K562 (cell line): Measurements from ENCODE around the gene AGPAT4. TPM values are rescaled to one million over a fixed set of nuclear protein-coding genes. Genes with fewer than 3 reads are reported as not detected.

Experiments
- CAMTA2 ChIP-seq: fragments of 250-450 bp; sonication (Bioruptor Pico); conservative IDR thresholded peaks from 2 replicates; pipeline ENCODE4 v1.5.1; 2022
- DMBX1 ChIP-seq: fragments of 250-450 bp; sonication (Bioruptor Pico); IDR thresholded peaks from 2 replicates; pipeline ENCODE4 v1.8.0; 2022; ENCODE audit warnings: inconsistent platforms, mild to moderate bottlenecking, moderate library complexity, borderline replicate concordance
- HCFC1 ChIP-seq: IDR thresholded peaks from 2 replicates; pipeline ENCODE4 v1.6.1; 2012; ENCODE audit warnings: low read depth, low read length, improper control_type of control experiment
- MCM7 ChIP-seq, 2 experiments: fragments of 450-650 bp; IDR thresholded peaks; 2 replicates each; pipeline ENCODE4 v1.6.1; 2016 to 2018
- NCOR1 ChIP-seq: fragments of 450-650 bp; IDR thresholded peaks from 2 replicates; pipeline ENCODE4 v1.6.1; 2016; ENCODE audit warnings: mild to moderate bottlenecking, moderate library complexity
- NFIX ChIP-seq: fragments of 250-450 bp; sonication (Bioruptor Pico); IDR thresholded peaks from 2 replicates; pipeline ENCODE4 v1.4.0; 2020; ENCODE audit warnings: low read depth, mild to moderate bottlenecking, moderate library complexity
- NR2C2 ChIP-seq, 2 experiments: fragments of 200-800 bp in 1 of 2; sonication (Bioruptor generic) in 1 of 2; sonication (generic) in 1 of 2; formaldehyde crosslinking in 1 of 2; IDR thresholded peaks; 2 replicates each; pipeline versions ENCODE4 v1.6.1 to v1.8.0; 2016 to 2022; ENCODE audit warnings: mild to moderate bottlenecking in 1 of 2, missing compliant biosample characterization in 1 of 2, missing genetic modification characterization in 1 of 2, missing genetic modification reagents in 1 of 2
- OTX1 ChIP-seq: fragments of 450-650 bp; formaldehyde crosslinking; IDR thresholded peaks from 2 replicates; pipeline ENCODE4 v1.4.0; 2022; ENCODE audit warnings: mild to moderate bottlenecking
- PHF21A ChIP-seq: fragments of 450-650 bp; IDR thresholded peaks from 2 replicates; pipeline ENCODE4 v1.6.1; 2017; ENCODE audit warnings: low read depth, borderline replicate concordance
- POLR2AphosphoS5 ChIP-seq: IDR thresholded peaks from 2 replicates; pipeline ENCODE4 v1.6.1; 2011; ENCODE audit warnings: mild to moderate bottlenecking, low read depth, low read length, moderate library complexity; ENCODE audit not compliant: control insufficient read depth, insufficient read depth
- SMAD4 ChIP-seq: fragments of 250-450 bp; sonication (Bioruptor Pico); conservative IDR thresholded peaks from 2 replicates; pipeline ENCODE4 v1.8.0; 2021; ENCODE audit warnings: inconsistent platforms, mild to moderate bottlenecking, moderate library complexity
- STAG1 ChIP-seq: sonication (generic); formaldehyde crosslinking; IDR thresholded peaks from 2 replicates; pipeline ENCODE4 v1.5.0; 2020; ENCODE audit warnings: missing genetic modification reagents, borderline replicate concordance
- ZNF224 ChIP-seq: sonication (generic); formaldehyde crosslinking; IDR thresholded peaks from 2 replicates; pipeline ENCODE4 v1.8.0; 2022; ENCODE audit warnings: mild to moderate bottlenecking, missing genetic modification reagents
- polyA plus RNA-seq, 8 experiments: library from polyadenylated mRNA; depleted of rRNA in 4 of 8; stranded (reverse) in 5 of 8; unstranded in 3 of 8; fragments of >200 nt; fragmentation: Nextera tagmentation in 2 of 8; fragmentation: Illumina TruSeq in 1 of 8; extraction: Ambion mirVana in 2 of 8; extraction: Trizol in 1 of 8; gene quantifications; 2 replicates each; pipeline versions ENCODE4 v1.2.1 to v1.2.3, GENCODE V29; 2011 to 2014; ENCODE audit warnings: inconsistent platforms in 1 of 8, missing spikeins in 1 of 8
- total RNA-seq, 7 experiments: library from RNA; depleted of rRNA in 6 of 7; stranded (reverse); fragments of >200 nt in 6 of 7; fragmentation: Illumina TruSeq in 2 of 7; extraction: Trizol in 2 of 7; gene quantifications; 2 replicates each; pipeline versions ENCODE4 v1.2.1 to v1.2.3, GENCODE V29; 2011 to 2021; ENCODE audit warnings: low replicate concordance in 1 of 7
- TF ChIP-seq, protein P1 (sequence below): fragments of 250-450 bp; sonication (Bioruptor Pico); IDR thresholded peaks from 2 replicates; pipeline ENCODE4 v1.4.0; 2020; ENCODE audit warnings: mild to moderate bottlenecking, moderate library complexity
- TF ChIP-seq, protein P2 (sequence below): sonication (generic); formaldehyde crosslinking; IDR thresholded peaks from 2 replicates; pipeline ENCODE4 v1.8.0; 2023; ENCODE audit warnings: mild to moderate bottlenecking, missing genetic modification reagents
- TF ChIP-seq, protein P3 (sequence below): fragments of 450-650 bp; formaldehyde crosslinking; IDR thresholded peaks from 2 replicates; pipeline ENCODE4 v1.4.0; 2022; ENCODE audit warnings: missing genetic modification characterization
- TF ChIP-seq, protein P4 (sequence below): conservative IDR thresholded peaks from 2 replicates; pipeline ENCODE4 v1.6.1; 2011; ENCODE audit warnings: low read depth, mild to moderate bottlenecking, low read length; ENCODE audit not compliant: control insufficient read depth

AGPAT4 gene
- total and polyA plus RNA-seq, 9 of the 15 experiments (the other 6 are each of a cell fraction or from before 2014, with no cell fraction given): 2.2 to 15.0 (median 5.7) TPM

DNA sequence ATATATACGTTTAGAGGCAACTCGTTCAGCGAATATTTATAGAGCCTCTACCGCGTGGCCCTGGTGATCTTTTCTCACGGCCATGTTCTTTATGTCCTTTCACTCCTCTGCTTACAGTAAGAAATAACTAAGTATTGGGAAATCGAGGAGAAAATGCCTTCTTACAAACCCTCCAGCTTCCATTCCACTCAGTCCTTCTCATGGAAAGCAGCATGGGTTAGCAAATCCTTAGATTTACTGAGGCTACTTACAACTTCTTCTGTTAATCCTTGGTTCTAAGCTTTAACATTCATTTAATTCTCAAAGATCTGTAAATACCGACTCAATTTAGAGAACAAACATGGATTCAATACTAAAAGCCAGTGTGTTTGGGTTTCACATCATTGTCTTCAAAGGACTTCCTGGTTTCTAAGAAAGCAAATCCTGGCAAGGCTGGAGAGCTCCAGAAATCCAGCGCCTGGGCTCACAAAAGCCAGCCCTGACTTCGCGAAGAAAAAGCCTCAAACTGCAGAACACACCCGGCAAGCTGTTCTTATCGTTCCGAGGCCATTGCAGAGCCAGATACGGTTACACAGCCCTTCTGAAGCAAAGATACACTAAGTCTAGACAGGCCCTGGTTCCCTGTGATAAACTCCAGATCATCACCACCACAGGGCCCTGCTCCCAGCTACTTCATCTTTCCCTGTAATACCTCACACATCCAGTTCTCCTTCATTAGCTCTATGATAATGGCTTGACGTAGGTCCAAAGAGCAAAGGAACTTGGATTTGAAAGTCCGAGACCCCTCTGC, 19.2 kb downstream of the AGPAT4 start (continued):
- TF ChIP-seq, protein P1, sequence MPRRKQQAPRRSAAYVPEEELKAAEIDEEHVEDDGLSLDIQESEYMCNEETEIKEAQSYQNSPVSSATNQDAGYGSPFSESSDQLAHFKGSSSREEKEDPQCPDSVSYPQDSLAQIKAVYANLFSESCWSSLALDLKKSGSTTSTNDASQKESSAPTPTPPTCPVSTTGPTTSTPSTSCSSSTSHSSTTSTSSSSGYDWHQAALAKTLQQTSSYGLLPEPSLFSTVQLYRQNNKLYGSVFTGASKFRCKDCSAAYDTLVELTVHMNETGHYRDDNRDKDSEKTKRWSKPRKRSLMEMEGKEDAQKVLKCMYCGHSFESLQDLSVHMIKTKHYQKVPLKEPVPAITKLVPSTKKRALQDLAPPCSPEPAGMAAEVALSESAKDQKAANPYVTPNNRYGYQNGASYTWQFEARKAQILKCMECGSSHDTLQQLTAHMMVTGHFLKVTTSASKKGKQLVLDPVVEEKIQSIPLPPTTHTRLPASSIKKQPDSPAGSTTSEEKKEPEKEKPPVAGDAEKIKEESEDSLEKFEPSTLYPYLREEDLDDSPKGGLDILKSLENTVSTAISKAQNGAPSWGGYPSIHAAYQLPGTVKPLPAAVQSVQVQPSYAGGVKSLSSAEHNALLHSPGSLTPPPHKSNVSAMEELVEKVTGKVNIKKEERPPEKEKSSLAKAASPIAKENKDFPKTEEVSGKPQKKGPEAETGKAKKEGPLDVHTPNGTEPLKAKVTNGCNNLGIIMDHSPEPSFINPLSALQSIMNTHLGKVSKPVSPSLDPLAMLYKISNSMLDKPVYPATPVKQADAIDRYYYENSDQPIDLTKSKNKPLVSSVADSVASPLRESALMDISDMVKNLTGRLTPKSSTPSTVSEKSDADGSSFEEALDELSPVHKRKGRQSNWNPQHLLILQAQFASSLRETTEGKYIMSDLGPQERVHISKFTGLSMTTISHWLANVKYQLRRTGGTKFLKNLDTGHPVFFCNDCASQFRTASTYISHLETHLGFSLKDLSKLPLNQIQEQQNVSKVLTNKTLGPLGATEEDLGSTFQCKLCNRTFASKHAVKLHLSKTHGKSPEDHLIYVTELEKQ (CRISPR knock-in tag): no peak
- TF ChIP-seq SMAD4 (peak; percentile 100), ZNF224 (CRISPR knock-in tag) (no peak), OTX1 (no peak), MCM7 (IDR thresholded peaks at IDR 0.05) (no peak), STAG1 (CRISPR knock-in tag) (no peak), HCFC1 (peak; percentile 35; the same call in 1 of the 2 replicates), PHF21A (no peak; the same call in 1 of the 2 replicates), NR2C2 (CRISPR knock-in tag; IDR thresholded peaks at IDR 0.05) (no peak), NR2C2 (tag; IDR thresholded peaks at IDR 0.05) (peak; percentile 53; the same call in 1 of the 2 replicates), NFIX (CRISPR knock-in tag) (no peak), CAMTA2 (CRISPR knock-in tag) (no peak), POLR2AphosphoS5 (peak; percentile 100), NCOR1 (peak; percentile 100), DMBX1 (CRISPR knock-in tag) (peak; percentile 96)
- TF ChIP-seq, protein P2, sequence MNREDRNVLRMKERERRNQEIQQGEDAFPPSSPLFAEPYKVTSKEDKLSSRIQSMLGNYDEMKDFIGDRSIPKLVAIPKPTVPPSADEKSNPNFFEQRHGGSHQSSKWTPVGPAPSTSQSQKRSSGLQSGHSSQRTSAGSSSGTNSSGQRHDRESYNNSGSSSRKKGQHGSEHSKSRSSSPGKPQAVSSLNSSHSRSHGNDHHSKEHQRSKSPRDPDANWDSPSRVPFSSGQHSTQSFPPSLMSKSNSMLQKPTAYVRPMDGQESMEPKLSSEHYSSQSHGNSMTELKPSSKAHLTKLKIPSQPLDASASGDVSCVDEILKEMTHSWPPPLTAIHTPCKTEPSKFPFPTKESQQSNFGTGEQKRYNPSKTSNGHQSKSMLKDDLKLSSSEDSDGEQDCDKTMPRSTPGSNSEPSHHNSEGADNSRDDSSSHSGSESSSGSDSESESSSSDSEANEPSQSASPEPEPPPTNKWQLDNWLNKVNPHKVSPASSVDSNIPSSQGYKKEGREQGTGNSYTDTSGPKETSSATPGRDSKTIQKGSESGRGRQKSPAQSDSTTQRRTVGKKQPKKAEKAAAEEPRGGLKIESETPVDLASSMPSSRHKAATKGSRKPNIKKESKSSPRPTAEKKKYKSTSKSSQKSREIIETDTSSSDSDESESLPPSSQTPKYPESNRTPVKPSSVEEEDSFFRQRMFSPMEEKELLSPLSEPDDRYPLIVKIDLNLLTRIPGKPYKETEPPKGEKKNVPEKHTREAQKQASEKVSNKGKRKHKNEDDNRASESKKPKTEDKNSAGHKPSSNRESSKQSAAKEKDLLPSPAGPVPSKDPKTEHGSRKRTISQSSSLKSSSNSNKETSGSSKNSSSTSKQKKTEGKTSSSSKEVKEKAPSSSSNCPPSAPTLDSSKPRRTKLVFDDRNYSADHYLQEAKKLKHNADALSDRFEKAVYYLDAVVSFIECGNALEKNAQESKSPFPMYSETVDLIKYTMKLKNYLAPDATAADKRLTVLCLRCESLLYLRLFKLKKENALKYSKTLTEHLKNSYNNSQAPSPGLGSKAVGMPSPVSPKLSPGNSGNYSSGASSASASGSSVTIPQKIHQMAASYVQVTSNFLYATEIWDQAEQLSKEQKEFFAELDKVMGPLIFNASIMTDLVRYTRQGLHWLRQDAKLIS (CRISPR knock-in tag): 0 out of 2 replicates have a peak, but pooled peaks have one; percentile 30
- TF ChIP-seq, protein P3, sequence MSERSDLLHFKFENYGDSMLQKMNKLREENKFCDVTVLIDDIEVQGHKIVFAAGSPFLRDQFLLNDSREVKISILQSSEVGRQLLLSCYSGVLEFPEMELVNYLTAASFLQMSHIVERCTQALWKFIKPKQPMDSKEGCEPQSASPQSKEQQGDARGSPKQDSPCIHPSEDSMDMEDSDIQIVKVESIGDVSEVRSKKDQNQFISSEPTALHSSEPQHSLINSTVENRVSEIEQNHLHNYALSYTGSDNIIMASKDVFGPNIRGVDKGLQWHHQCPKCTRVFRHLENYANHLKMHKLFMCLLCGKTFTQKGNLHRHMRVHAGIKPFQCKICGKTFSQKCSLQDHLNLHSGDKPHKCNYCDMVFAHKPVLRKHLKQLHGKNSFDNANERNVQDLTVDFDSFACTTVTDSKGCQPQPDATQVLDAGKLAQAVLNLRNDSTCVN (CRISPR knock-in tag): no peak
- TF ChIP-seq, protein P4, sequence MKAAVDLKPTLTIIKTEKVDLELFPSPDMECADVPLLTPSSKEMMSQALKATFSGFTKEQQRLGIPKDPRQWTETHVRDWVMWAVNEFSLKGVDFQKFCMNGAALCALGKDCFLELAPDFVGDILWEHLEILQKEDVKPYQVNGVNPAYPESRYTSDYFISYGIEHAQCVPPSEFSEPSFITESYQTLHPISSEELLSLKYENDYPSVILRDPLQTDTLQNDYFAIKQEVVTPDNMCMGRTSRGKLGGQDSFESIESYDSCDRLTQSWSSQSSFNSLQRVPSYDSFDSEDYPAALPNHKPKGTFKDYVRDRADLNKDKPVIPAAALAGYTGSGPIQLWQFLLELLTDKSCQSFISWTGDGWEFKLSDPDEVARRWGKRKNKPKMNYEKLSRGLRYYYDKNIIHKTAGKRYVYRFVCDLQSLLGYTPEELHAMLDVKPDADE: peak; percentile 95
